Measurements from ENCODE around the gene MACROD2. TPM values are rescaled to one million over a fixed set of nuclear protein-coding genes. Genes with fewer than 3 reads are reported as not detected.

The MACROD2 gene
- total RNA-seq, 5 donors from 2014 or later (not counting 1 experiment from before 2014, with no cell fraction given), result 0.23 to 1.3 (median 0.51) TPM; not detected in 2

- ChIA-PET POLR2A (no interaction called here), CTCF (no interaction called here)
- no peak overlapping the region for H3K27ac Mint-ChIP-seq
- DNase-seq, result no peak
- Histone ChIP-seq H3K4me3 (ENCODE audit: control insufficient read depth in 1 of 2, extremely low read depth in 1 of 2, low read length in 1 of 2) (no peak overlapping the region), H3K9me3 (no peaks in the 10 kb centered on the region), H3K36me3 (ENCODE audit: control insufficient read depth in 2 of 2, extremely low read depth in 1 of 2, insufficient read depth in 1 of 2, low read length in 1 of 2) (no peaks in the 10 kb centered on the region), H3K27me3 (replicated peaks in 1 of 2; ENCODE audit: control insufficient read depth in 2 of 2, extremely low read depth in 1 of 2, insufficient read depth in 2 of 2, low read length in 1 of 2) (no peaks in the 10 kb centered on the region), H3K4me1 (ENCODE audit: control insufficient read depth in 1 of 2, extremely low read depth in 1 of 2, insufficient read depth in 2 of 2, low read length in 2 of 2) (no peaks in the 10 kb centered on the region), H3K27ac (ENCODE audit: low read length) (no peak overlapping the region)
- WGBS (ENCODE audit: insufficient coverage), result no CpG with 5 or more reads among the region's 1 CpG
- no peaks in the 10 kb centered on the region for H3K36me3 Mint-ChIP-seq
- no peaks in the 10 kb centered on the region for H3K27me3 Mint-ChIP-seq
- H3K9me3 Mint-ChIP-seq, result peaks cover 18 to 27% (median 23%) of the 10 kb centered on the region in 3 donors
- ATAC-seq (replicated peaks in 1 of 4), result no peak
- H3K4me1 Mint-ChIP-seq, result no peaks in the 10 kb centered on the region
- H3K4me3 Mint-ChIP-seq, result no peak overlapping the region
Measured at GRCh38 chr20:15316556-15316955, 1321.2 kb downstream of the MACROD2 start.

GRCh38 chr20:15317546-15318232, 1322.4 kb downstream of the MACROD2 start:
- DNase-seq, result no peak
- Mint-ChIP-seq H3K9me3 (peaks cover 22 to 27% (median 23%) of the 10 kb centered on the region in 3 donors), H3K36me3 (no peaks in the 10 kb centered on the region), H3K27me3 (no peaks in the 10 kb centered on the region), H3K4me1 (no peaks in the 10 kb centered on the region), H3K27ac (no peak overlapping the region), H3K4me3 (no peak overlapping the region)
- Histone ChIP-seq H3K36me3 (ENCODE audit: control insufficient read depth in 2 of 2, extremely low read depth in 1 of 2, insufficient read depth in 1 of 2, low read length in 1 of 2) (no peaks in the 10 kb centered on the region), H3K27ac (ENCODE audit: low read length) (no peak overlapping the region), H3K27me3 (replicated peaks in 1 of 2; ENCODE audit: control insufficient read depth in 2 of 2, extremely low read depth in 1 of 2, insufficient read depth in 2 of 2, low read length in 1 of 2) (no peaks in the 10 kb centered on the region), H3K4me3 (ENCODE audit: control insufficient read depth in 1 of 2, extremely low read depth in 1 of 2, low read length in 1 of 2) (no peak overlapping the region), H3K4me1 (ENCODE audit: control insufficient read depth in 1 of 2, extremely low read depth in 1 of 2, insufficient read depth in 2 of 2, low read length in 2 of 2) (no peaks in the 10 kb centered on the region), H3K9me3 (no peaks in the 10 kb centered on the region)
- CTCF ChIA-PET, result no interaction called here
- POLR2A ChIA-PET, result no interaction called here
- no CpG with 5 or more reads among the region's 2 CpGs for WGBS (ENCODE audit: insufficient coverage)
- ATAC-seq (replicated peaks in 1 of 4), result no peak

DNA sequence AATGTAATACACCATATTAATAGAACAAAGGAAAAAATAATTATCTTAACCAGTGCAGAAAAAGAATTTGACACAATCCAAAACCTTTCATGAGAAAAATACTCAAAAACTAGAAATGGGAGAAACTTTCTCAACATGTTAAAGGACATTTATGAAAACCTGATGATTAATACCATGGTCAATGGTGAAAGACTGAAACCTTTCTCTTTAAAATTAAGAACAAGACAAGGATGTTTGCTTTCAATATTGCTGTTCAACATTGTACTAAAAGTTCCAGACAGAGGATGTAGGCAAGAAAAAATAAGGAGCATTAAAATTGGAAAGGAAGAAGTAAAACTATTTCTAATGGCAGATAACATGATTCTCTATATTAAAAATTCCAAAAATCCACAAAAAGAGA, 1323.4 kb downstream of the MACROD2 start:
- Histone ChIP-seq H3K9me3 (no peaks in the 10 kb centered on the region), H3K27me3 (replicated peaks in 1 of 2; ENCODE audit: control insufficient read depth in 2 of 2, extremely low read depth in 1 of 2, insufficient read depth in 2 of 2, low read length in 1 of 2) (no peaks in the 10 kb centered on the region), H3K4me1 (ENCODE audit: control insufficient read depth in 1 of 2, extremely low read depth in 1 of 2, insufficient read depth in 2 of 2, low read length in 2 of 2) (no peaks in the 10 kb centered on the region), H3K4me3 (ENCODE audit: control insufficient read depth in 1 of 2, extremely low read depth in 1 of 2, low read length in 1 of 2) (no peak overlapping the region), H3K36me3 (ENCODE audit: control insufficient read depth in 2 of 2, extremely low read depth in 1 of 2, insufficient read depth in 1 of 2, low read length in 1 of 2) (no peaks in the 10 kb centered on the region), H3K27ac (ENCODE audit: low read length) (no peak overlapping the region)
- ChIA-PET POLR2A (no interaction called here), CTCF (no interaction called here)
- no peak for DNase-seq
- Mint-ChIP-seq H3K9me3 (peaks cover 19 to 29% (median 25%) of the 10 kb centered on the region in 3 donors), H3K4me3 (no peak overlapping the region), H3K27me3 (no peaks in the 10 kb centered on the region), H3K36me3 (no peaks in the 10 kb centered on the region), H3K27ac (no peak overlapping the region), H3K4me1 (no peaks in the 10 kb centered on the region)
- ATAC-seq (replicated peaks in 1 of 4), result no peak

- Histone ChIP-seq H3K36me3 (ENCODE audit: control insufficient read depth in 2 of 2, extremely low read depth in 1 of 2, insufficient read depth in 1 of 2, low read length in 1 of 2) (no peaks in the 10 kb centered on the region), H3K27me3 (replicated peaks in 1 of 2; ENCODE audit: control insufficient read depth in 2 of 2, extremely low read depth in 1 of 2, insufficient read depth in 2 of 2, low read length in 1 of 2) (no peaks in the 10 kb centered on the region), H3K4me3 (ENCODE audit: control insufficient read depth in 1 of 2, extremely low read depth in 1 of 2, low read length in 1 of 2) (no peak overlapping the region), H3K27ac (ENCODE audit: low read length) (no peak overlapping the region), H3K9me3 (no peaks in the 10 kb centered on the region), H3K4me1 (ENCODE audit: control insufficient read depth in 1 of 2, extremely low read depth in 1 of 2, insufficient read depth in 2 of 2, low read length in 2 of 2) (no peaks in the 10 kb centered on the region)
- no peak overlapping the region for H3K27ac Mint-ChIP-seq
- ATAC-seq (replicated peaks in 1 of 4) (no peak), DNase-seq (no peak)
- no peaks in the 10 kb centered on the region for H3K36me3 Mint-ChIP-seq
- ChIA-PET CTCF (no interaction called here), POLR2A (no interaction called here)
- H3K9me3 Mint-ChIP-seq, result peaks cover 17 to 31% (median 24%) of the 10 kb centered on the region in 3 donors
- H3K27me3 Mint-ChIP-seq, result no peaks in the 10 kb centered on the region
- no peaks in the 10 kb centered on the region for H3K4me1 Mint-ChIP-seq
- no peak overlapping the region for H3K4me3 Mint-ChIP-seq
- no CpG with 5 or more reads among the region's 2 CpGs for WGBS (ENCODE audit: insufficient coverage)
Measured at GRCh38 chr20:15319439-15319838, 1324.1 kb downstream of the MACROD2 start.

DNA sequence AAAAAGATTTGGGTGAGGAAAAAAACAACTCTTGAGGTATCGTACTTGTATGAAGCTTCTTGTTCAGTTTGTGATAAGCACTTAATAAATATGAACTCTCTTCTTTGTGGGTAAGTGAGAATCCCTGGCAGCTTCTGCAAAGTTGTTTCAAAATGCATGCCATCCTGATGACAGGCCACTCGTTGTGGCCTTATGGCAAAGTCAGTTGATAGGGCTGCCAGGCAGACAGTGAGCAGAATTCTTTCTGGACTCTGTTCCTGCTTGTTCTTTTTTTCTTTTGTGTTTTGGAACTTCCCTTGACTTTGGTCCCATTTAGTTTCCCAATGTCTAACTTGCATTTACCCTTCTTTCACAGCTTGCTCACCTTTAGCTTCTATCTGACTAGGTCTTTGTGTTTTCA, 1325.6 kb downstream of the MACROD2 start:
- no peaks in the 10 kb centered on the region for H3K27me3 ChIP-seq (replicated peaks in 1 of 2; ENCODE audit: control insufficient read depth in 2 of 2, extremely low read depth in 1 of 2, insufficient read depth in 2 of 2, low read length in 1 of 2)
- Mint-ChIP-seq H3K27me3 (no peaks in the 10 kb centered on the region), H3K4me1 (no peaks in the 10 kb centered on the region), H3K9me3 (peaks cover 10 to 18% (median 15%) of the 10 kb centered on the region in 3 donors), H3K4me3 (no peak overlapping the region), H3K27ac (no peak overlapping the region), H3K36me3 (no peaks in the 10 kb centered on the region)
- no peak overlapping the region for H3K4me3 ChIP-seq (ENCODE audit: control insufficient read depth in 1 of 2, extremely low read depth in 1 of 2, low read length in 1 of 2)
- no peaks in the 10 kb centered on the region for H3K36me3 ChIP-seq (ENCODE audit: control insufficient read depth in 2 of 2, extremely low read depth in 1 of 2, insufficient read depth in 1 of 2, low read length in 1 of 2)
- POLR2A ChIA-PET, result no interaction called here
- CTCF ChIA-PET, result no interaction called here
- H3K4me1 ChIP-seq (ENCODE audit: control insufficient read depth in 1 of 2, extremely low read depth in 1 of 2, insufficient read depth in 2 of 2, low read length in 2 of 2), result no peaks in the 10 kb centered on the region
- no peaks in the 10 kb centered on the region for H3K9me3 ChIP-seq
- DNase-seq (no peak), ATAC-seq (replicated peaks in 1 of 4) (no peak)
- H3K27ac ChIP-seq (ENCODE audit: low read length), result no peak overlapping the region
- 100% methylated on average over 1 of the region's 2 CpGs for WGBS (ENCODE audit: insufficient coverage)

GRCh38 chr20:15327123-15327522, 1331.8 kb downstream of the MACROD2 start:
- Mint-ChIP-seq H3K4me1 (no peaks in the 10 kb centered on the region), H3K9me3 (peaks cover 3 to 22% (median 11%) of the 10 kb centered on the region in 3 donors), H3K4me3 (no peak overlapping the region), H3K36me3 (no peaks in the 10 kb centered on the region), H3K27me3 (no peaks in the 10 kb centered on the region), H3K27ac (no peak overlapping the region)
- Histone ChIP-seq H3K4me1 (ENCODE audit: control insufficient read depth in 1 of 2, extremely low read depth in 1 of 2, insufficient read depth in 2 of 2, low read length in 2 of 2) (no peaks in the 10 kb centered on the region), H3K36me3 (ENCODE audit: control insufficient read depth in 2 of 2, extremely low read depth in 1 of 2, insufficient read depth in 1 of 2, low read length in 1 of 2) (no peaks in the 10 kb centered on the region), H3K27ac (ENCODE audit: low read length) (no peak overlapping the region), H3K9me3 (no peaks in the 10 kb centered on the region), H3K4me3 (ENCODE audit: control insufficient read depth in 1 of 2, extremely low read depth in 1 of 2, low read length in 1 of 2) (no peak overlapping the region), H3K27me3 (replicated peaks in 1 of 2; ENCODE audit: control insufficient read depth in 2 of 2, extremely low read depth in 1 of 2, insufficient read depth in 2 of 2, low read length in 1 of 2) (no peaks in the 10 kb centered on the region)
- WGBS (ENCODE audit: insufficient coverage), result no CpG with 5 or more reads among the region's 4 CpGs
- DNase-seq (no peak), ATAC-seq (replicated peaks in 1 of 4) (no peak)
- POLR2A ChIA-PET, result no interaction called here
- CTCF ChIA-PET, result no interaction called here

DNA sequence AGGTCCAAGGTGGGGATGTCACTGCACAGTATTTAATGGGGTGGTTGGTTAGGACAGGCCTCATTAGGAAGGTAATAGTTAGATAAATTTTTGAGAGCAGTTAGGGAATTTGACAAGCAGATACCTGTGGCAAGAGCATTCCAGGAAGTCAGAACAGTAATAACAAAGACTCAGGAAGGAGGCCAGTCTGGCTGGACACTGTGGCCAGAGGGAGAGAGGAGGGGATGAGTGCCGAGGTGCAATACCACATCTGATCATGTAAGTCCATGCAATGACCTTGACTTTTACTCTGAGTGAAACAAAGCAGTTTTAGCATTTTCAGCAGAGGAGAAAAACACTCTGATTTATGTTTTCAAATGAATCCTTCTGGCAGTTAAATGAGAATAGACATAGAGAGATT, 1332.8 kb downstream of the MACROD2 start:
- Histone ChIP-seq H3K36me3 (ENCODE audit: control insufficient read depth in 2 of 2, extremely low read depth in 1 of 2, insufficient read depth in 1 of 2, low read length in 1 of 2) (no peaks in the 10 kb centered on the region), H3K27me3 (replicated peaks in 1 of 2; ENCODE audit: control insufficient read depth in 2 of 2, extremely low read depth in 1 of 2, insufficient read depth in 2 of 2, low read length in 1 of 2) (no peaks in the 10 kb centered on the region), H3K4me3 (ENCODE audit: control insufficient read depth in 1 of 2, extremely low read depth in 1 of 2, low read length in 1 of 2) (no peak overlapping the region), H3K27ac (ENCODE audit: low read length) (no peak overlapping the region), H3K9me3 (no peaks in the 10 kb centered on the region), H3K4me1 (ENCODE audit: control insufficient read depth in 1 of 2, extremely low read depth in 1 of 2, insufficient read depth in 2 of 2, low read length in 2 of 2) (no peaks in the 10 kb centered on the region)
- ChIA-PET POLR2A (no interaction called here), CTCF (no interaction called here)
- no peak for DNase-seq
- Mint-ChIP-seq H3K27ac (no peak overlapping the region), H3K9me3 (peaks cover 3 to 22% (median 5%) of the 10 kb centered on the region in 3 donors), H3K27me3 (no peaks in the 10 kb centered on the region), H3K36me3 (no peaks in the 10 kb centered on the region), H3K4me1 (no peaks in the 10 kb centered on the region), H3K4me3 (no peak overlapping the region)
- ATAC-seq (replicated peaks in 1 of 4), result no peak
- WGBS (ENCODE audit: insufficient coverage), result 86% methylated on average over 1 of the region's 1 CpG

All from T-cell (primary cell).